Heart right ventricle (tissue), 16 donors: ENCODE measurements around the gene ZNF782. TPM values are rescaled to one million over a fixed set of nuclear protein-coding genes. Genes with fewer than 3 reads are reported as not detected.

Source experiments
- ATAC-seq, 8 donors: fragments of 200-7000 bp; cut with Tn5 transposase; one replicate each; pipeline ENCODE4 v1.9.1; 2020; ENCODE audit warnings: mild to moderate bottlenecking in 8 of 8, moderate library complexity in 8 of 8, moderate number of reproducible peaks in 1 of 8
- DNase-seq, 2 donors: peaks; one replicate each; pipeline ENCODE4 v3.0.0-alpha.2; 2020
- H3K27ac ChIP-seq, 10 donors: fragments of 200-600 bp; sonication (generic) in 2 of 10; one replicate each; pipeline versions ENCODE4 v1.5.0 to v1.8.0; 2020 to 2022; ENCODE audit warnings: mild to moderate bottlenecking in 3 of 10
- H3K27me3 ChIP-seq, 7 donors: fragments of 200-600 bp; one replicate each; pipeline ENCODE4 v1.8.0; 2021 to 2022; ENCODE audit warnings: mild to moderate bottlenecking in 2 of 7
- H3K36me3 ChIP-seq, 9 donors: fragments of 200-600 bp; sonication (generic) in 1 of 9; one replicate each; pipeline versions ENCODE4 v1.5.0 to v1.8.0; 2020 to 2022; ENCODE audit warnings: mild to moderate bottlenecking in 2 of 9
- H3K4me1 ChIP-seq, 9 donors: fragments of 200-600 bp; sonication (generic) in 1 of 9; one replicate each; pipeline versions ENCODE4 v1.5.0 to v1.8.0; 2020 to 2022; ENCODE audit warnings: mild to moderate bottlenecking in 4 of 9
- H3K4me3 ChIP-seq, 10 donors: fragments of 200-600 bp; sonication (generic) in 2 of 10; one replicate each; pipeline versions ENCODE4 v1.5.0 to v1.8.0; 2020 to 2022; ENCODE audit warnings: mild to moderate bottlenecking in 7 of 10, moderate library complexity in 2 of 10
- H3K9me3 ChIP-seq, 11 donors: fragments of 200-600 bp in 10 of 11; sonication (generic) in 2 of 11; one replicate each; pipeline versions ENCODE4 v1.5.0 to v1.8.0; 2013 to 2022; ENCODE audit warnings: mild to moderate bottlenecking in 2 of 11, control low read depth in 1 of 11, moderate library complexity in 1 of 11
- CTCF ChIP-seq, 9 donors: fragments of 200-600 bp; sonication (generic) in 2 of 9; IDR thresholded peaks; one replicate each; pipeline versions ENCODE4 v1.5.0 to v1.8.0; 2021 to 2022; ENCODE audit warnings: antibody characterized with exemption in 9 of 9, mild to moderate bottlenecking in 5 of 9, moderate library complexity in 1 of 9
- WGBS, 2 donors: extraction: QIAGEN DNeasy Blood & Tissue Kit; methylation state at CpG; one replicate each; pipeline ENCODE4 v1.1.7; 2013; ENCODE audit warnings: inconsistent platforms in 1 of 2; 5-methylcytosine and 5-hydroxymethylcytosine counted together
- intact Hi-C, 10 donors: fragments of 100-400 bp; cut with DNase I; formaldehyde crosslinking; loops; one replicate each; pipeline versions ENCODE4 v1.11.1 to v1.14.2; 2022
- polyA plus RNA-seq, 2 donors: library from polyadenylated mRNA; stranded (reverse); fragments of 200-250 nt; gene quantifications; one replicate each; pipeline ENCODE4 v1.2.3, GENCODE V29; 2013
- total RNA-seq, 10 donors: library from RNA; stranded (reverse); fragmentation: NEBNext Ultra II Directional in 3 of 10; extraction: Animal tissue kit (Norgen Biotek cat#: 25700) in 3 of 10; gene quantifications; one replicate each; pipeline versions ENCODE4 v1.2.1 to v1.2.4, GENCODE V29; 2021 to 2023
- donor health status: Arrhythmogenic right ventricular cardiomyopathy.
- donor health status: ischemic (EF 13 %, LVEDD 7.1; RV severe dilation, severe dysfunction).
- donor health status: healthy with polysubstance abuse.
- donor health status: DM: no; HTN: yes; CAD: no.
- donor health status: DM: no; HTN: no; CAD: no.
- donor health status: ischemic (EF 25% LVEDD 6.9; RV normal size, moderate dysfunction).
- donor health status: ischemic (EF 25% LVEDD 5.7; RV mildly dilated, moderate dysfunction).
- donor health status: healthy.
- donor health status: DM: yes; HTN: yes; CAD: no.
- donor health status: Ischemic cardiomyopathy.
- donor health status: ischemic (EF 35%, LVEDD 5.7; RV mildly dilated, moderate dysfunction).
- donor health status: nonischemic (EF 11% LVEDD 7.7; RV severe dilation, severe dysfunction).
- donor health status: DM: yes; HTN: yes; CAD: no.
- donor health status: PGD.
- donor health status: ischemic (EF 29% LVEDD 5.4; RV normal size, mild dysfunction).
- donor health status: nonischemic (EF 23%, LVEDD 6.1; RV moderate dilation, normal function).

Gene ZNF782
- total and polyA plus RNA-seq, 12 donors: 0.64 to 4.8 (median 2.9) TPM

GRCh38 chr9:96779089-96779488, 75.2 kb downstream of the ZNF782 start:
- Histone ChIP-seq H3K4me3 (peak overlapping the region in 5 of 10 donors; percentile 60 to 86 (median 80)), H3K27me3 (no peaks in the 10 kb centered on the region), H3K9me3 (peaks cover 0 to 15% (median 3%) of the 10 kb centered on the region in 11 donors), H3K4me1 (peaks cover 0 to 28% (median 18%) of the 10 kb centered on the region in 9 donors), H3K36me3 (peaks cover 0 to 22% (median 13%) of the 10 kb centered on the region in 9 donors), H3K27ac (no peak overlapping the region)
- intact Hi-C loops: no loop called here
- ATAC-seq (no peak), DNase-seq (no peak)
- WGBS, 2 donors: 49 to 67% methylated on average over 2 of the region's 2 CpGs
- no peak for TF ChIP-seq CTCF (IDR thresholded peaks at IDR 0.05)

GRCh38 chr9:96777426-96777864, 76.9 kb downstream of the ZNF782 start:
- Histone ChIP-seq H3K4me3 (peak overlapping the region; percentile 60 to 91 (median 80)), H3K4me1 (peaks cover 0 to 28% (median 18%) of the 10 kb centered on the region in 9 donors), H3K9me3 (peaks cover 0 to 11% (median 6%) of the 10 kb centered on the region in 11 donors), H3K27me3 (no peaks in the 10 kb centered on the region), H3K27ac (peak overlapping the region; percentile 19 to 88 (median 81)), H3K36me3 (peaks cover 0 to 38% (median 24%) of the 10 kb centered on the region in 9 donors)
- no peak for TF ChIP-seq CTCF (IDR thresholded peaks at IDR 0.05)
- DNase-seq: no peak
- intact Hi-C loops: no loop called here
- 2 to 3% methylated on average over 23 of the region's 23 CpGs for WGBS, 2 donors
- no peak for ATAC-seq

GRCh38 chr9:96771124-96771523, 83.2 kb downstream of the ZNF782 start:
- Histone ChIP-seq H3K27ac (no peak overlapping the region), H3K9me3 (peaks cover 0 to 74% (median 47%) of the 10 kb centered on the region in 11 donors), H3K4me3 (no peak overlapping the region), H3K27me3 (no peaks in the 10 kb centered on the region), H3K4me1 (no peaks in the 10 kb centered on the region), H3K36me3 (peaks cover 0 to 100% (median 83%) of the 10 kb centered on the region in 9 donors)
- 69 to 99% methylated on average over 2 of the region's 2 CpGs for WGBS, 2 donors
- no peak for DNase-seq
- intact Hi-C loops: no loop called here
- ATAC-seq: no peak
- no peak for TF ChIP-seq CTCF (IDR thresholded peaks at IDR 0.05)

- Histone ChIP-seq H3K4me3 (no peak overlapping the region), H3K27me3 (no peaks in the 10 kb centered on the region), H3K27ac (no peak overlapping the region), H3K36me3 (peaks cover 0 to 100% (median 88%) of the 10 kb centered on the region in 9 donors), H3K4me1 (no peaks in the 10 kb centered on the region), H3K9me3 (peaks cover 0 to 86% (median 58%) of the 10 kb centered on the region in 11 donors)
- intact Hi-C loops: loop anchor here in 1 of 10 donors (10.0 kb wide), 1 partner anchor 45 kb away; no protein-coding TSS in a partner anchor
- no peak for TF ChIP-seq CTCF (IDR thresholded peaks at IDR 0.05)
- WGBS, 2 donors: 99 to 100% methylated on average over 6 of the region's 6 CpGs
- ATAC-seq (no peak), DNase-seq (no peak)
Measured at GRCh38 chr9:96769989-96770388, 84.3 kb downstream of the ZNF782 start.

Other genes with a start within 250 kb of the ZNF782 start
- 10 to 100 TPM; 17.0 to 30.8 (median 27.0) TPM for gene CDC14B, start 234.7 kb downstream of the ZNF782 start, total RNA-seq
- gene CDC14B, start 234.7 kb downstream of the ZNF782 start, polyA plus RNA-seq: 1 to 10 TPM; 5.1 to 5.9 TPM
- gene PRXL2C, start 199.2 kb downstream of the ZNF782 start, total RNA-seq: 10 to 100 TPM; 18.4 to 59.0 (median 24.1) TPM
- gene PRXL2C, start 199.2 kb downstream of the ZNF782 start, polyA plus RNA-seq: 10 to 100 TPM; 10.5 to 10.7 TPM
- 10 to 100 TPM in 1 of 10 donors, 1 to 10 TPM in 9; 4.1 to 10.6 (median 8.1) TPM for gene ZNF510, start 76.4 kb downstream of the ZNF782 start, total RNA-seq
- 1 to 10 TPM; 2.0 to 2.9 TPM for gene ZNF510, start 76.4 kb downstream of the ZNF782 start, polyA plus RNA-seq
- gene NUTM2G, start 74.3 kb upstream of the ZNF782 start, total RNA-seq: not detected
- not detected for gene NUTM2G, start 74.3 kb upstream of the ZNF782 start, polyA plus RNA-seq
- under 1 TPM in 2 of 10 donors, not detected in 8; 0.20 to 0.24 TPM for gene CTSV, start 184.6 kb upstream of the ZNF782 start, total RNA-seq
- gene CTSV, start 184.6 kb upstream of the ZNF782 start, polyA plus RNA-seq: under 1 TPM; 0.15 to 0.17 TPM